GM12878 (cell line): ENCODE measurements around the gene FKRP. TPM values are rescaled to one million over a fixed set of nuclear protein-coding genes. Genes with fewer than 3 reads are reported as not detected.

Experiments used
- ATAC-seq: fragments of 200-7000 bp; cut with Tn5 transposase; 3 replicates; pipeline ENCODE4 v1.9.1; 2020; ENCODE audit warnings: mild to moderate bottlenecking, moderate library complexity
- BruUV-seq: library from RNA; stranded (reverse); fragments of 400-500 nt; replicated peaks from 2 replicates; lab custom pipeline; 2021; lab: Mats Ljungman, UMichigan
- CTCF ChIA-PET: fragments of 300-600 bp; sonication (Branson Sonifier 250); formaldehyde crosslinking; extraction: SDS; loops from one replicate; lab custom pipeline; 2021; ENCODE audit warnings: inconsistent platforms; lab: Yijun Ruan, JAX
- POLR2A ChIA-PET: fragments of 350-600 bp; formaldehyde crosslinking; extraction: SDS; loops from one replicate; lab custom pipeline; 2021; ENCODE audit warnings: inconsistent platforms; lab: Charles Lee
- RAD21 ChIA-PET: fragments of 300-600 bp; sonication (Branson Sonifier 250); formaldehyde crosslinking; loops from one replicate; lab custom pipeline; 2023; ENCODE audit warnings: antibody characterized with exemption; ENCODE audit not compliant: unreplicated experiment; lab: Charles Lee
- SMC1A ChIA-PET: fragments of 300-600 bp; sonication (Branson Sonifier 250); formaldehyde crosslinking; loops from one replicate; lab custom pipeline; 2023; ENCODE audit not compliant: unreplicated experiment, uncharacterized antibody; lab: Charles Lee
- DNase-seq: peaks from one replicate; pipeline ENCODE4 v3.0.0-alpha.2; 2011; ENCODE audit warnings: low read depth, low spot score
- FAIRE-seq: peaks from 3 replicates; lab custom pipeline; 2011; peaks lifted over from hg19 to GRCh38; lab: Jason Lieb, UNC
- H2AFZ ChIP-seq: 2 replicates; pipeline ENCODE4 v1.6.0; 2011; ENCODE audit warnings: low read depth, low read length, control low read depth; ENCODE audit not compliant: control insufficient read depth
- H3K27ac ChIP-seq: 2 replicates; pipeline ENCODE4 v1.5.1; 2011; ENCODE audit warnings: control low read depth; ENCODE audit not compliant: control insufficient read depth, insufficient read depth
- H3K27me3 ChIP-seq, 2 experiments: replicated peaks in 1 of 2; 2 replicates each; pipeline versions ENCODE4 v1.6.0 to v1.6.1; 2011; ENCODE audit warnings: low read length in 1 of 2; ENCODE audit not compliant: control insufficient read depth in 2 of 2, insufficient read depth in 2 of 2
- H3K36me3 ChIP-seq, 2 experiments: 2 replicates each; pipeline ENCODE4 v1.5.1; 2011; ENCODE audit warnings: low read length in 1 of 2; ENCODE audit not compliant: control insufficient read depth in 2 of 2, insufficient read depth in 2 of 2
- H3K4me1 ChIP-seq: 2 replicates; pipeline ENCODE4 v1.6.1; 2011; ENCODE audit warnings: mild to moderate bottlenecking, low read length, moderate library complexity, mixed read lengths; ENCODE audit not compliant: control insufficient read depth, insufficient read depth
- H3K4me2 ChIP-seq: 2 replicates; pipeline ENCODE4 v1.6.0; 2011; ENCODE audit warnings: control low read depth; ENCODE audit not compliant: control insufficient read depth, insufficient read depth
- H3K4me3 ChIP-seq: fragments of 200-600 bp; sonication (generic); 2 replicates; pipeline ENCODE4 v1.5.1; 2016
- H3K79me2 ChIP-seq: 2 replicates; pipeline ENCODE4 v1.6.0; 2011; ENCODE audit warnings: low read length; ENCODE audit not compliant: control insufficient read depth, insufficient read depth
- H3K9ac ChIP-seq: 2 replicates; pipeline ENCODE4 v1.8.0; 2011; ENCODE audit warnings: low read length, control low read depth, mixed read lengths; ENCODE audit not compliant: control insufficient read depth, insufficient read depth
- H3K9me3 ChIP-seq: replicated peaks from 3 replicates; pipeline ENCODE4 v1.5.1; 2011; ENCODE audit warnings: mild to moderate bottlenecking, low read length; ENCODE audit not compliant: control insufficient read depth, insufficient read depth
- H4K20me1 ChIP-seq: 2 replicates; pipeline ENCODE4 v1.6.0; 2011; ENCODE audit not compliant: control insufficient read depth, insufficient read depth
- ATF7 ChIP-seq: fragments of 450-650 bp; IDR thresholded peaks from 2 replicates; pipeline ENCODE4 v1.6.1; 2016; ENCODE audit warnings: low read depth, mild to moderate bottlenecking
- BCL11A ChIP-seq: IDR thresholded peaks from 2 replicates; pipeline ENCODE4 v1.6.1; 2011; ENCODE audit warnings: low read depth, low read length
- CBFB ChIP-seq: IDR thresholded peaks from 2 replicates; pipeline ENCODE4 v1.6.1; 2016; ENCODE audit warnings: antibody characterized with exemption, low read depth
- CHD4 ChIP-seq: fragments of 200-600 bp; sonication (generic); IDR thresholded peaks from 2 replicates; pipeline ENCODE4 v1.6.1; 2016; ENCODE audit warnings: mild to moderate bottlenecking
- CREB1 ChIP-seq: IDR thresholded peaks from 2 replicates; pipeline ENCODE4 v1.6.1; 2012; ENCODE audit warnings: low read depth, mild to moderate bottlenecking, inconsistent platforms
- HDAC2 ChIP-seq: fragments of 200-600 bp; sonication (generic); IDR thresholded peaks from 2 replicates; pipeline ENCODE4 v1.6.1; 2017
- HDAC6 ChIP-seq: fragments of 200-600 bp; sonication (generic); IDR thresholded peaks from one replicate; pipeline ENCODE4 v1.8.0; 2017; ENCODE audit warnings: antibody characterized with exemption; ENCODE audit not compliant: unreplicated experiment
- KLF5 ChIP-seq: fragments of 450-650 bp; IDR thresholded peaks from 2 replicates; pipeline ENCODE4 v1.6.1; 2014; ENCODE audit warnings: mild to moderate bottlenecking; ENCODE audit not compliant: partially characterized antibody
- NR2F1 ChIP-seq: fragments of 450-650 bp; conservative IDR thresholded peaks from 2 replicates; pipeline ENCODE4 v1.6.1; 2017; ENCODE audit warnings: mild to moderate bottlenecking
- RELA ChIP-seq: fragments of 450-650 bp; IDR thresholded peaks from 2 replicates; pipeline ENCODE4 v1.8.0; 2014; ENCODE audit warnings: borderline replicate concordance; ENCODE audit not compliant: partially characterized antibody
- TBL1XR1 ChIP-seq: IDR thresholded peaks from 2 replicates; pipeline ENCODE4 v1.6.1; 2012; ENCODE audit warnings: low read depth, low read length, improper control_type of control experiment
- ZNF24 ChIP-seq: fragments of 450-650 bp; IDR thresholded peaks from 2 replicates; pipeline ENCODE4 v1.6.1; 2017; ENCODE audit warnings: antibody characterized with exemption, mild to moderate bottlenecking
- ZZZ3 ChIP-seq: IDR thresholded peaks from 2 replicates; pipeline ENCODE4 v1.6.1; 2011; ENCODE audit warnings: low read depth; ENCODE audit not compliant: control insufficient read depth, insufficient read length
- WGBS: methylation state at CpG from one replicate; pipeline ENCODE4 v1.1.6; 2016; ENCODE audit warnings: low lambda C conversion rate; ENCODE audit not compliant: insufficient replicate concordance, insufficient coverage; ENCODE audit errors: missing lambda C conversion rate; 5-methylcytosine and 5-hydroxymethylcytosine counted together
- in situ Hi-C: fragments of 300-500 bp; cut with MboI; formaldehyde crosslinking; loops from 9 replicates; pipeline ENCODE4 v1.14.3; 2018; ENCODE audit warnings: mixed read lengths
- intact Hi-C: fragments of 100-400 bp; cut with micrococcal nuclease; formaldehyde crosslinking; loops from one replicate; pipeline ENCODE4 v1.14.2; 2022; ENCODE audit not compliant: unreplicated experiment
- polyA plus RNA-seq, 11 experiments: library from polyadenylated mRNA; depleted of rRNA in 4 of 11; unstranded in 6 of 11; stranded (reverse) in 5 of 11; fragments of >200 nt; fragmentation: Nextera tagmentation in 4 of 11; fragmentation: Illumina TruSeq in 1 of 11; extraction: Ambion mirVana in 4 of 11; extraction: Trizol in 1 of 11; gene quantifications; 1 replicate in 1 of 11; 2 replicates in 10 of 11; pipeline versions ENCODE4 v1.2.1 to v1.2.3, GENCODE V29; 2011 to 2016; ENCODE audit warnings: inconsistent platforms in 2 of 11, missing spikeins in 2 of 11, low read depth in 1 of 11
- total RNA-seq, 4 experiments: library from RNA; depleted of rRNA in 3 of 4; stranded (reverse); fragments of >200 nt in 3 of 4; fragmentation: Illumina TruSeq in 1 of 4; extraction: Trizol in 1 of 4; gene quantifications; 2 replicates each; pipeline versions ENCODE4 v1.2.1 to v1.2.3, GENCODE V29; 2013 to 2021
- TF ChIP-seq, protein P1 (sequence below): IDR thresholded peaks from 2 replicates; pipeline ENCODE4 v1.6.1; 2012; ENCODE audit warnings: low read depth, low read length, improper control_type of control experiment
- TF ChIP-seq, protein P2 (sequence below): fragments of 450-650 bp; IDR thresholded peaks from 2 replicates; pipeline ENCODE4 v1.6.1; 2014; ENCODE audit warnings: mild to moderate bottlenecking
- TF ChIP-seq, protein P3 (sequence below): fragments of 450-650 bp; IDR thresholded peaks from 2 replicates; pipeline ENCODE4 v1.6.1; 2017; ENCODE audit warnings: mild to moderate bottlenecking
- TF ChIP-seq, protein P4 (sequence below): fragments of 450-650 bp; formaldehyde crosslinking; IDR thresholded peaks from 2 replicates; pipeline ENCODE4 v1.5.0; 2022; ENCODE audit warnings: mild to moderate bottlenecking, missing genetic modification characterization

FKRP gene
- total and polyA plus RNA-seq, 10 of the 15 experiments (the other 5 are each of a cell fraction or from before 2014, with no cell fraction given): 1.3 to 14.1 (median 7.8) TPM

DNA sequence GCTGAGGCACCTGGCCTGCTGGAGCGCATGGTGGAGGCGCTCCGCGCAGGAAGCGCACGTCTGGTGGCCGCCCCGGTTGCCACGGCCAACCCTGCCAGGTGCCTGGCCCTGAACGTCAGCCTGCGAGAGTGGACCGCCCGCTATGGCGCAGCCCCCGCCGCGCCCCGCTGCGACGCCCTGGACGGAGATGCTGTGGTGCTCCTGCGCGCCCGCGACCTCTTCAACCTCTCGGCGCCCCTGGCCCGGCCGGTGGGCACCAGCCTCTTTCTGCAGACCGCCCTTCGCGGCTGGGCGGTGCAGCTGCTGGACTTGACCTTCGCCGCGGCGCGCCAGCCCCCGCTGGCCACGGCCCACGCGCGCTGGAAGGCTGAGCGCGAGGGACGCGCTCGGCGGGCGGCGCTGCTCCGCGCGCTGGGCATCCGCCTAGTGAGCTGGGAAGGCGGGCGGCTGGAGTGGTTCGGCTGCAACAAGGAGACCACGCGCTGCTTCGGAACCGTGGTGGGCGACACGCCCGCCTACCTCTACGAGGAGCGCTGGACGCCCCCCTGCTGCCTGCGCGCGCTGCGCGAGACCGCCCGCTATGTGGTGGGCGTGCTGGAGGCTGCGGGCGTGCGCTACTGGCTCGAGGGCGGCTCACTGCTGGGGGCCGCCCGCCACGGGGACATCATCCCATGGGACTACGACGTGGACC, 10.1 kb downstream of the FKRP start (continued):
- TF ChIP-seq ATF7: no peak
- no peak for TF ChIP-seq CHD4
- TF ChIP-seq TBL1XR1: no peak
- TF ChIP-seq, protein P1, sequence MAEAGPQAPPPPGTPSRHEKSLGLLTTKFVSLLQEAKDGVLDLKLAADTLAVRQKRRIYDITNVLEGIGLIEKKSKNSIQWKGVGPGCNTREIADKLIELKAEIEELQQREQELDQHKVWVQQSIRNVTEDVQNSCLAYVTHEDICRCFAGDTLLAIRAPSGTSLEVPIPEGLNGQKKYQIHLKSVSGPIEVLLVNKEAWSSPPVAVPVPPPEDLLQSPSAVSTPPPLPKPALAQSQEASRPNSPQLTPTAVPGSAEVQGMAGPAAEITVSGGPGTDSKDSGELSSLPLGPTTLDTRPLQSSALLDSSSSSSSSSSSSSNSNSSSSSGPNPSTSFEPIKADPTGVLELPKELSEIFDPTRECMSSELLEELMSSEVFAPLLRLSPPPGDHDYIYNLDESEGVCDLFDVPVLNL: no peak
- no peak for TF ChIP-seq CREB1
- TF ChIP-seq BCL11A: no peak
- no peak for TF ChIP-seq CBFB
- no peak for TF ChIP-seq NR2F1

DNA sequence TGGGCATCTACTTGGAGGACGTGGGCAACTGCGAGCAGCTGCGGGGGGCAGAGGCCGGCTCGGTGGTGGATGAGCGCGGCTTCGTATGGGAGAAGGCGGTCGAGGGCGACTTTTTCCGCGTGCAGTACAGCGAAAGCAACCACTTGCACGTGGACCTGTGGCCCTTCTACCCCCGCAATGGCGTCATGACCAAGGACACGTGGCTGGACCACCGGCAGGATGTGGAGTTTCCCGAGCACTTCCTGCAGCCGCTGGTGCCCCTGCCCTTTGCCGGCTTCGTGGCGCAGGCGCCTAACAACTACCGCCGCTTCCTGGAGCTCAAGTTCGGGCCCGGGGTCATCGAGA, 10.7 kb downstream of the FKRP start:
- POLR2A ChIA-PET: no interaction called here
- H3K79me2 ChIP-seq: no peaks in the 10 kb centered on the region
- H2AFZ ChIP-seq: no peak overlapping the region
- H3K27ac ChIP-seq: no peak overlapping the region
- H4K20me1 ChIP-seq: no peaks in the 10 kb centered on the region; the same call in 1 of the 2 replicates
- no peaks in the 10 kb centered on the region; a peak in 1 of 4 replicates for H3K36me3 ChIP-seq
- H3K27me3 ChIP-seq: no peaks in the 10 kb centered on the region
- no TSS peak for BruUV-seq
- SMC1A ChIA-PET: interaction anchor here (1.0 to 1.1 kb wide), 2 partner anchors 83 to 84 kb away, joined by 3 to 7 read pairs; no protein-coding TSS in a partner anchor
- no peaks in the 10 kb centered on the region for H3K4me1 ChIP-seq
- 79% methylated on average over 28 of the region's 30 CpGs for WGBS
- CTCF ChIA-PET: interaction anchor here (0.6 to 6.5 kb wide), 6 partner anchors 9 to 86 kb away, joined by 3 to 133 read pairs (median 4); no protein-coding TSS in a partner anchor
- no peaks in the 10 kb centered on the region for H3K9me3 ChIP-seq
- no peak for ATAC-seq
- DNase-seq: no peak
- H3K9ac ChIP-seq: no peak overlapping the region
- no peak overlapping the region for H3K4me2 ChIP-seq
- intact Hi-C loops: no loop called here
- no peak for FAIRE-seq
- H3K4me3 ChIP-seq: no peak overlapping the region
- RAD21 ChIA-PET: no interaction called here
- in situ Hi-C loops: no loop called here
- TF ChIP-seq HDAC2 (no peak), ZZZ3 (no peak), KLF5 (no peak), HDAC6 (no peak), RELA (no peak), ZNF24 (no peak)
- TF ChIP-seq, protein P2, sequence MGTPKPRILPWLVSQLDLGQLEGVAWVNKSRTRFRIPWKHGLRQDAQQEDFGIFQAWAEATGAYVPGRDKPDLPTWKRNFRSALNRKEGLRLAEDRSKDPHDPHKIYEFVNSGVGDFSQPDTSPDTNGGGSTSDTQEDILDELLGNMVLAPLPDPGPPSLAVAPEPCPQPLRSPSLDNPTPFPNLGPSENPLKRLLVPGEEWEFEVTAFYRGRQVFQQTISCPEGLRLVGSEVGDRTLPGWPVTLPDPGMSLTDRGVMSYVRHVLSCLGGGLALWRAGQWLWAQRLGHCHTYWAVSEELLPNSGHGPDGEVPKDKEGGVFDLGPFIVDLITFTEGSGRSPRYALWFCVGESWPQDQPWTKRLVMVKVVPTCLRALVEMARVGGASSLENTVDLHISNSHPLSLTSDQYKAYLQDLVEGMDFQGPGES: no peak
- TF ChIP-seq, protein P3, sequence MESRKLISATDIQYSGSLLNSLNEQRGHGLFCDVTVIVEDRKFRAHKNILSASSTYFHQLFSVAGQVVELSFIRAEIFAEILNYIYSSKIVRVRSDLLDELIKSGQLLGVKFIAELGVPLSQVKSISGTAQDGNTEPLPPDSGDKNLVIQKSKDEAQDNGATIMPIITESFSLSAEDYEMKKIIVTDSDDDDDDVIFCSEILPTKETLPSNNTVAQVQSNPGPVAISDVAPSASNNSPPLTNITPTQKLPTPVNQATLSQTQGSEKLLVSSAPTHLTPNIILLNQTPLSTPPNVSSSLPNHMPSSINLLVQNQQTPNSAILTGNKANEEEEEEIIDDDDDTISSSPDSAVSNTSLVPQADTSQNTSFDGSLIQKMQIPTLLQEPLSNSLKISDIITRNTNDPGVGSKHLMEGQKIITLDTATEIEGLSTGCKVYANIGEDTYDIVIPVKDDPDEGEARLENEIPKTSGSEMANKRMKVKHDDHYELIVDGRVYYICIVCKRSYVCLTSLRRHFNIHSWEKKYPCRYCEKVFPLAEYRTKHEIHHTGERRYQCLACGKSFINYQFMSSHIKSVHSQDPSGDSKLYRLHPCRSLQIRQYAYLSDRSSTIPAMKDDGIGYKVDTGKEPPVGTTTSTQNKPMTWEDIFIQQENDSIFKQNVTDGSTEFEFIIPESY: no peak
- TF ChIP-seq, protein P4, sequence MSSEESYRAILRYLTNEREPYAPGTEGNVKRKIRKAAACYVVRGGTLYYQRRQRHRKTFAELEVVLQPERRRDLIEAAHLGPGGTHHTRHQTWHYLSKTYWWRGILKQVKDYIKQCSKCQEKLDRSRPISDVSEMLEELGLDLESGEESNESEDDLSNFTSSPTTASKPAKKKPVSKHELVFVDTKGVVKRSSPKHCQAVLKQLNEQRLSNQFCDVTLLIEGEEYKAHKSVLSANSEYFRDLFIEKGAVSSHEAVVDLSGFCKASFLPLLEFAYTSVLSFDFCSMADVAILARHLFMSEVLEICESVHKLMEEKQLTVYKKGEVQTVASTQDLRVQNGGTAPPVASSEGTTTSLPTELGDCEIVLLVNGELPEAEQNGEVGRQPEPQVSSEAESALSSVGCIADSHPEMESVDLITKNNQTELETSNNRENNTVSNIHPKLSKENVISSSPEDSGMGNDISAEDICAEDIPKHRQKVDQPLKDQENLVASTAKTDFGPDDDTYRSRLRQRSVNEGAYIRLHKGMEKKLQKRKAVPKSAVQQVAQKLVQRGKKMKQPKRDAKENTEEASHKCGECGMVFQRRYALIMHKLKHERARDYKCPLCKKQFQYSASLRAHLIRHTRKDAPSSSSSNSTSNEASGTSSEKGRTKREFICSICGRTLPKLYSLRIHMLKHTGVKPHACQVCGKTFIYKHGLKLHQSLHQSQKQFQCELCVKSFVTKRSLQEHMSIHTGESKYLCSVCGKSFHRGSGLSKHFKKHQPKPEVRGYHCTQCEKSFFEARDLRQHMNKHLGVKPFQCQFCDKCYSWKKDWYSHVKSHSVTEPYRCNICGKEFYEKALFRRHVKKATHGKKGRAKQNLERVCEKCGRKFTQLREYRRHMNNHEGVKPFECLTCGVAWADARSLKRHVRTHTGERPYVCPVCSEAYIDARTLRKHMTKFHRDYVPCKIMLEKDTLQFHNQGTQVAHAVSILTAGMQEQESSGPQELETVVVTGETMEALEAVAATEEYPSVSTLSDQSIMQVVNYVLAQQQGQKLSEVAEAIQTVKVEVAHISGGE (CRISPR knock-in tag): no peak
